HG03442 (cell line): ENCODE data around the gene SECISBP2.

Experiments used
- ATAC-seq: cut with Tn5 transposase; IDR thresholded peaks from one replicate; pipeline ENCODE4 v1.9.1; 2021; ENCODE audit warnings: mild to moderate bottlenecking, moderate library complexity; ENCODE audit not compliant: unreplicated experiment

Gene SECISBP2

GRCh38 chr9:89400403-89401116 is 82.3 kb downstream of the SECISBP2 start:
- ATAC-seq = peak; percentile 73

- ATAC-seq = no peak
Observed at GRCh38 chr9:89402695-89403427, 84.6 kb downstream of the SECISBP2 start.

GRCh38 chr9:89404074-89404473 is 85.8 kb downstream of the SECISBP2 start:
- no peak for ATAC-seq

- peak; percentile 52 for ATAC-seq
Observed at GRCh38 chr9:89405826-89406225, 87.5 kb downstream of the SECISBP2 start.

GRCh38 chr9:89407070-89407469 is 88.8 kb downstream of the SECISBP2 start:
- no peak for ATAC-seq

GRCh38 chr9:89408628-89409101 is 90.4 kb downstream of the SECISBP2 start:
- no peak for ATAC-seq
